Testis (tissue), 2 donors: ENCODE results near the gene SOWAHB.

Experiments used
- CTCF ChIP-seq, 3 experiments: fragments of 450-650 bp in 2 of 3; fragments of 200-600 bp in 1 of 3; sonication (generic) in 1 of 3; IDR thresholded peaks; one replicate each; pipeline ENCODE4 v1.5.1; 2016 to 2019; ENCODE audit warnings: antibody characterized with exemption in 3 of 3, mild to moderate bottlenecking in 2 of 3, moderate library complexity in 1 of 3
- POLR2A ChIP-seq: fragments of 450-650 bp; IDR thresholded peaks from one replicate; pipeline ENCODE4 v1.6.1; 2017; ENCODE audit warnings: antibody characterized with exemption, mild to moderate bottlenecking, moderate library complexity

GRCh38 chr4:76947369-76947768 lies 49.4 kb upstream of the SOWAHB start:
- TF ChIP-seq CTCF (IDR thresholded peaks at IDR 0.05) = no peak
- TF ChIP-seq POLR2A = no peak
